HG02981 (cell line): Measurements from ENCODE around the gene CHKB.
A peak's percentile ranks its signal among the peaks of the same experiment; 100 is the strongest.

ENCODE experiments used
- ATAC-seq: cut with Tn5 transposase; IDR thresholded peaks from one replicate; pipeline ENCODE4 v1.9.1; 2021; ENCODE audit warnings: mild to moderate bottlenecking, moderate library complexity; ENCODE audit not compliant: unreplicated experiment

The CHKB gene

DNA sequence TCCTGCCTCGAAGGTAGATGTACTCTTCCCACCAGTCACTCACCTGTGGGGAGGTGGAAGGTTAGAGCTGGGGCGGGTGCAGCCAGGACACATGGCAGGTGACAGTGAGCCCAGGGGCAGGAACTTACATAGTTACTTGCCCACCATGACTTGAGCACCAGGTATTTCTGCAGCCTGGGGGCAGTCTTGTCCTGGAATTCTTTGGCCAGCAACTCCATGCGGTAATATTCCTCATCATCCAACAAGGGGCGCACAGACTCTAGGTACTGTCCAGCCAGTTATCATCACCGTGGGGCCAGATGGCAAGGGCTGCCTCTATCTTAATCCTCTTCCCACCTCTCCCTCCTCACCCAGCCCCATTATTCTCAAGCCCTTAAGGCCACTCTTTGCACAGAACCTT, 6.6 kb downstream of the CHKB start:
- no peak for ATAC-seq

DNA sequence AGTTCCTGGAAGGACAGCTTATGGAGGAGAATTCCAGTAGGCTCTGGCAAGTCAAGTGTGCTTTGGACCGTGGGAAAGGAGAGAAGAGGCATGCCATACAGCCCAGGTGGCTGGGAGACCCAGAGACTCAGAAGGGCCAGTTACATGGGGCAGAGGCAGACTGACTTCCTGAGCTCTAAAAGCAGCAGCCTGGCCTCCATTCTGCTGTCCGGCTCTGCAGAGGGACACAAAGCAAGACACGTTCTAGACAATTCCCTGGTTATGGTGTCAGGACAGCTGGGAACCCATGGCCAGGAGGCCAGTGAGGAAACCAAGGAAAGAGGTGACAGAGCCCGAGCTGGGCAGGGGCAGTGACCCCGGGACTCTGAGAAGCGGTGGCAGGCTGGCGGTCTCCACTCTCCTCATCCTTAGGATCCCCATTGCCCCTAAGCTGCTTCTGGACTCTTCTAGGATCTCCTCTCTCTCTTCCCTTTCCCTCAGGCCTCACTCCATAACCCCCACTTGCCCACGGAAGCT, 7.2 kb downstream of the CHKB start:
- no peak for ATAC-seq

DNA sequence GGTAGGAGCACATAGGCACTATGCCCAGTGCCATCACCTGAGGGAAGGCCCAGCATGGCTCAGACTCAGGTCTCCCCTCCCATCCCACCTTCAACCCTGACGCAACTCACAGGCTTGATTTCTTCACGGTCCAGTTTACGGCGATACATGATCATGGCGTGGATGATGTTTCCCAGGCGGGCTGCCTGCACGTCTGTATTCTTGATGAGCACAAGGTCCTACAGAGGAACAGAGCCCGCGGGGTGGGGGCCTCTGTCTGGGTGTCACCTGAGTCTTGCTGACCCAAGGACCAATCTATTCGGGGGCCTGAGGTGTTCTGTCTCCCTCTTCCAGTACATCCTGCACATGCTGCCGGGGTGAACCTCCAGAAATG, 8.3 kb downstream of the CHKB start:
- ATAC-seq, result no peak

DNA sequence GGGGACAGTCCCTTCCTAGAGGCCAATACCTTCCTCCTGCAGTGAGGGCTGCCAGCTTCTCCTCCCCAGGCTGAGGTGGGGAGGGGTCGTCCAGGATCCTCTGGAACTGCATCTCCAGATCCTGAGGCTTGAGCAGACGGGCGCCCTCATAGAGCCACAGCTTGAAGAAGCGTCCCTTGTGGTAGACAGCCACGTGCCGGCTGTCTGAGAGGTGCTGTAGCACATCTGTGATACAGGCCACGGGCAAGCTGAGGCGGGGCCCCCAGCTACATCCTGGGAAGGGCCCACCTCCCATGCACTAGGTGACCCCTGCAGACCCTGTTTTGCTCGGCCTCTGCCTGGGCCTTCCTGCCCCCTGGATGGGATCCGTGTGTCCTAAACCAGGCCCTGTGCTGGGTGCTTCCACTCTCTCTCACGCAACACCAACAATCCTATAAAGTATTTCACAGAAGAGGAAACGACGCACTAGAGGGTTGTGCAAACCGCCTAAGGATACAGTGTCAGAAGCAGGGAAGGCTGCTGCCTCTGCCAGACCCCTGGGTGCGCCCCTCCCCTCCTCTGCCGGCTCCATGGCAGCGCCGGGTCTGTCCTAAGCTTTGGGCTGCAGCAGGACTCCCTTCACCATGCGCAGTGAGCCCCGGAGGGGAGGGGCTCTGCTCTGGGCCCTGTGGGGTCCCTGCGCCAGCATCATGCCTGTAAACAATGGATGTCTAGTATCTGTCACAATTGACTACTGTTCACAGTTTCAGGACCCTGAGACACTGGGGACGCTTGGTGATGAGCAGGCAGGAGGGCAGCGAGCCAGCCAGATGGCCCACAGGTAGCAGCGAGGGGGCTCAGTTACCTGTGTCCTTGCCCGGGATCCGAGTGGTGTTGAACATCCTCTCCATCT, 8.9 kb downstream of the CHKB start:
- no peak for ATAC-seq

DNA sequence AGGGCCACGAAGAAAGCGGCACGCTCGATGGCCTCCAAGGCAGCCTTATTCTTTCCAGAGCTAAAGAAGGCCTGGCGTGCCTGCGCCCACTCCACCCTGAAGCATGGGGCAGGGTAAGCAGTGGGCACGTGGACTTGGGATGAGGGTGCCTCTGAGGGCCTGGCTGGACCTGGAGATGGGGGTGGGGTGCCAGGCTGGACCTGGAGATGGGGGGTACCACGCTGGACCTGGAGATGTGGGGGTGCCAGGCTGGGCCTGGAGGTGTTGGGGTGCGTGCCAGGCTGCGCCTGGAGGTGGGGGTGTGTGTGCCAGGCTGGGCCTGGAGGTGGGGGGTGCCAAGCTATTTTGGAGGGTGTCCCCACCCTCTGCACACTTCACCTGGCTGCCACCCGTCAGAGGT, 9.7 kb downstream of the CHKB start:
- no peak for ATAC-seq

DNA sequence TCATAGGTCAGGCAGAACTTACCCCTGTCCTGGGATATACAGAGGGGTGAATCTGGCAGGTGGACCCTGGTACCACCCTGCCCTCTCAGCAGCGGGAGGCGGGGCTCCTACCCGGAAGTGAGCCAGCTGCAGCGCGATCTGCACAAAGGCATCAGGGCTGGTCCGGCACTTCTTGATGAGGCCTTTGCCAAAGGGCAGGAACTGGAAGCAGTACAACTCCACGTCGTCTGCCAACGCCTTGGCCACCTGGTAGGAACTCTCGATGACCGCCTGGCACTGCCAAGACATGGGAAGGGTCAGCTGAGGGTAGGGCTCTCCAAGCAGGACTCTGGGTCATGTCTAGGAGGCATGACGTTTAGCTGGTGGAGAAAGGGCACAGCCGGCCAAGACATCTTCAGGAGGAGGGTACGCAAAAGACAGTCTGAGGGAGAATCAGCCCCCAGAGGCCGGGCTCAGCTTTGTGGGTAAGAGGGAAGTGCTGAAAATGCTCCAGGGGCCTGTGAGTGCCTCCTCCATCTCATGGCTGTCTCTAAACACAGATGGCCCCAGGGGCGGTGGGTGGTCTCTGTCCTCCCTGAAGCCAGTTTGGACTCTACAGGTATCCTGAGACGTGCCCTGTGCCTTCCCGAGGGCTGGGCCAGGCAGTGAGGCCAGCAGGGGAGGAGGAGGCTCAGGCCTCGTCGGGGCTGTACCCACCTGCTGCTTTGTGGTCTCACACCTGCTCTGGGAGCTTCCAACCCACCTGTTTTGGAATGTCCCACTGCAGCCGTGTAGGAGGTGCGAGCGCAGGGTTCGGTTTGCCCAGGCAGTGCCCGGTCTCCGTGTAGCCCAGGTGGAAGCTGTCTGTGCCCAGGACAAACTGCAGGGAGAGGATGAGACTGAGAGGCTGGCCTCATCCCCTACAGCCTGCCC, 11.1 kb downstream of the CHKB start:
- ATAC-seq, result no peak

DNA sequence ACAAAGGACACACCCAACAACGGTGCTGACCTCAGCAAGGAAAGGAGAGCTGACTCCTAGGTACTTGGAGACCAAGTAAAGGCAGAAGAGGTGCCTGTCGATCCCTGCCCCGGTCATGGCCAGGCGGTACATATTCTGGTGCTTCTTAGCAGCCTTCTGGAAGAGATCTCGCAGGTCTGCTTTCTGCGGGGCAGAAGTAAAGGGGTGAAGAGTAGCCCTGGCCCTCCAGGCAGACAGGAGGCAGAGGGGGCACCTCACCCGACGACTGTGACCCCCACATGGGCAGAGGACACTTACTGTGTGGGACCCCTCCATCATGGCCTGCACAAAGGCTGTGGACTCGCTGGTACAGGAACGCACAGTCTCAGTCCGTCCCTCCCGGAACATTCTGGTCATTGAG, 11.8 kb downstream of the CHKB start:
- ATAC-seq, result no peak

DNA sequence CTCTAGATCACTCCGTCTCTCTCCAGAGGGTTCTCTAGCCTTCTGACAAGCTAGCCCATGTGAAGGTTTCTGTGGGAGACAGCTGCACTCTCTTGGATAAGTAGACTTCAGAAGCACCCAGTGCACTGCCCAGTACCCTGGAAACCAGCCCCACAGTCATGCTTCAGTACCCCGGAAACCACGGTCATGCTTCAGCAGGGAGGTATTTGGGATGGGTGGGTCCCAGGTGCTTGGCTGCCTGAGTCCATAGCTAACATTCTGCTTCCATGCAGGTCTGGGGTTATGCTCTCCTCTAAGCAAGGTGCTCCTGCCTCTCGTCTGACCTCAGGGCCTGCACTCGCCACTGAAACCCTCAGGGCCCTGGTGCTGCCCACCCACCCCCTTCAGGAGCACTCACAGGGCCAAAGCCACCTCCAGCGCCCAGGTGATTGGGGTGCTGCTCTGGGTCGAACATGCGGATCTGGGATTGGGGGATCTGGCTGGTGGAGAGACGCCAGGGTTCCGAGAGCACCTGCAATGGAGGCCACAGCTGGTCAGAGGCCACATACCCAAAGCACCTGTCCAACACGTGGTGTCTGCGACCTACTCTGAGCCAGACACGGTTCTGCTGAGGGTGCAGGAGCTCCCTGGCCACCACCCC, 12.6 kb downstream of the CHKB start:
- ATAC-seq, result no peak

DNA sequence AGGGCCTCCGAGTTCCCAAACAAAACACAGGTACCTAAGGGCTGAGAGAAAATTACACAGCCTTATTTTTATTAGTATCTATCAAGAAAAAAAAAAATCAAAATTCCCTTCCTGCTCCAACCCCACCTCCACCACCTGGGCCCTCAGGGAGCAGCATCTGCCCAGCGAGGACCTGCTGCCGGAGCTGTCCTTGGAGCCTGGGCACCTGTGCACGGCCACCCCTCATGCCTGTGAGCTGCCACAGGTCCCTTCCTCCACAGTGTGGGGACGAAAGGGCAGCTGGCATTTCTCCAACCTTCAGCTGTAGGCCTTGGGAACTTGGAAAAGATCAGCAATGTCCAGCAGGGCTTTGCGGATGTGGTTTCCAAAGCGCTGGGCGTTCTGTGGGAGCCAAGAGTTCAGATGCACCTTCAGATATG, 13.6 kb downstream of the CHKB start:
- no peak for ATAC-seq

DNA sequence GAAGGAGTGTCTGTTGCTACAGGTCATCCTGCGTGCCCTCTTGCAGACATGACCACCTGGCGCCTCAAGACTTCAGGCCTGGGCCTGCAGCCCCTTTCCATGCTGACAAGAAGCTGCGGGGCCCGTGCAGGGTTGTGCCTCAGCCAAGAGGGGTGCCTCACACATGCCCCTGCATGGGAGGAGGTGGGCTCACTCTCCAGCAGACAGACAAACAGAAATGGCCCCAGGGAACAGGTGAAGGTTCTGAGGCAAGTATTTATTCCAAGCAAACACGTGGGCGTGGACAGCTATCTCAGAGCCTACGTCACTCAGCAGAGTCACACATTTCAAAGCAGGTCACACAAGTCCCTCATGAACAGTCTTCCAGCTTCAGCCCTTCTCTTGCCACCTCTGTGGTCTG, 14.0 kb downstream of the CHKB start:
- ATAC-seq, result no peak

DNA sequence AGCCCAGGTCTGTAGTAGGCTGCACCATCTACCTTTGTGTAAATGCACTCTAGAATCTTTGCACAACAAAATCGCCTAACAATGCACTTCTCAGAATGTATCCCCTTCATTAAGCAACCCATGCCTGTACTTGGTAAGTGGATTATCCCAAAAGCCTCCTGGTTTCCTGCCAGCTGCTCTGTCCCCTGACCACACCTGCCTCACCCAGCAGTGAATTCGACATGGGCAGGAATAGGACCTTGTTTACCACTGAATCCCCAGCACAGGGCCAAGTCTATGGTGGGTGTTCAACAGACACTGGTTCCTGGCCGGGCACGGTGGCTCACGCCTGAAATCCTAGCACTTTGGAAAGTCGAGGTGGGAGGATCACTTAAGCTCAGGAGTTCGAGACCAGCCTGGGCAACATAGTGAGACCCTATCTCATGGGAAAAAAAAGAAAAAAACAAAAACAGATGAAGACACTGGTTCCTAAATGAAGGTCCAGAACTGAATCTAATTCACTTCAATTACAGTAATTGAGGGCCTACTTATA, 14.9 kb downstream of the CHKB start:
- ATAC-seq, result no peak

DNA sequence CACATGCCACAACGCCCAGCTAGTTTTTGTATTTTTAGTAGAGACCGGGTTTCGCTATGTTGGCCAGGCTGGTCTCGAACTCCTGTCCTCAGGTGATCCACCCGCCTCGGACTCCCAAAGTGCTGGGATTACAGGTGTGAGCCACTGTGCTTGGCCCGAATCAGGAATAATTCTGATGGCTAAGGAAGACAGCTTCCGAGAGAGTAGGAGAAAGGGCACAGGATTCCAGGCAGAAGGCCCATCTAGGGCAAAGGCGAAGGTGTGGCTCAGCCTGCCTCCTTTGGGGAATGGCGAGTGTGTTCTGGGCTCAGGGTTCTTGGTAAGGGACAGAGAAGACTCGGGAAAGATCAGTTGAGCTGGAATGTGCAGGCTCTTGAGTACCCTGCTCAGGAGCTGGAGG, 18.4 kb downstream of the CHKB start:
- ATAC-seq, result no peak

DNA sequence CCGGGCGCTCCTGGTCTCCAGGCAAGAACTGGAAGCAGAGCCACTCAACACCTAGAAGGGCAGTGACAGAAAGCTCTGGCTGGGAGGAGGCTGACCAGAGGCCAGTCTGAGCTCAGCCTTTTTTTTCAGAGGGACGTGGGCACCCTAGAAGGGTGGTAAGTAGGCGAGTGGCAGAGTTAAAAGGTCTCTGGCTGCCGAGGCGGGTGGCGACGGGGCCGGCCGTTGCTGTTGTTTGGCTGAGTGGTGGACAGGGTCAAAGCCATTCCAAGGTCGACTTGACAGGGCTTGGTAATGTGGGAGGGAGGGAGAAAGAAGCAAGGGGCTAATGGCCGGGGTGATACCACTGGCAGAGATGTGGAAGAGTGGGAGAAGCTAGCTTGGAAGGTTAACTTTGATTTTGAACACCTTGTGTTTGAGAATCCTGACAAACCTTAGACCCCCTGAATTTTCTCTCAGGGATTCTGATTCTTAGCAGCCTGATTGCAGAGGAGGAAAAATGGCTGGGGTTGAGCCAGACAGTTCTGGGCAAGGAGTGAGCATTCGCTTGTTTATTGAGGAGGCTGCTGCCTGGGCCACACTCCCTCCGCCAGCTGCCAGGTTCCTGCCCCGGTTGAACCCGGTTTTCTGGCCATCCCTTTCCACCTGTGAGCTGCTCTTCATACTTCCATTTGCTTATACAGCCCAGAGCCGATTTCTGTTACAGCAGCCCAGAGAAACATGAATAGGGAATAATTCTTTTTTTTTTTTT, 19.1 kb downstream of the CHKB start:
- no peak for ATAC-seq

DNA sequence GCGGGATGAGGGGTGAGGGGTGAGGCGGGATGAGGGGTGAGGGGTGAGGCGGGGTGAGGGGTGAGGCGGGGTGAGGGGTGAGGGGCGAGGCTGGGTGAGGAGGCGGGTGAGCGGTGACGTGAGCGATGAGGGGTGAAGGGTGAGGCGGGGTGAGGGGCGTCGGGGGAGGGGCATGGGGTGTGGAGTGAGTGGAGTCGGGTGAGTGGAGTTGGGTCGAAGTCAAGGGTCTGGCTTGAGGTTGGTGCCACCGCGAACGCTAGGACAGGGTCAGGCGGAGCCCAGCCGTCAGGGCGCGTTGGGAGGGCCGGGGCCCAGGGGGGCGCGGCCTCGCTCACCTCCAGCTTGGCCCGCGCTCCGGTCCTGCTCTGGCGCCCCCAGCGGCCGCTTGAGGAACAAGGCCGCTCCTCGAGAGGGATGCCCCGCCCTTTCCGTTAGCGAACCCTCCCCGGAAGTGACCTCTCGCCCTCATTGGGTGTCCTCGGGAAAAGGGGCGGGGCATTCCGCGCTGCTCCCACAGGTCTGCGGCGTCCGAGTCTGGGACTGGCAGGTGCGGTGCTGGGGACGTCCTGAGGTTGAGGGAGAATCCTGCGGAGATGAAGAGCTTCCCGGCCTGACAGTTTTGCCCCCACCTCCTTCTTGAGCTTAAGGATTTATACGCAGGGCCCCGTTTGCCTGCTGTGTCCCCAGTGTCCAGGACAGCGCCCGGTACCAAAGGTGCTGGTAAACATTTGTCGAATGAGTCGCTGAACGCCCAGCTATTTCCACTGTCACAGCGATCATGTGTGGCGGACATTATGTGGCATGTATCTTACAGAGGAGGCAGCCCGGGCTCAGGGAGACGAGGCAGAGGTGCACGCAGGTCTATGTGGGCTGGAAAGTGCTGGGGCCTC, 19.9 kb downstream of the CHKB start, which contains the start of gene SYCE3:
Gene SYCE3, minus strand, starts transcription at position 397 of the 890 bp plus-strand sequence. CDS start 6,514 bp downstream, outside the sequence.
- ATAC-seq, result peak; percentile 83

DNA sequence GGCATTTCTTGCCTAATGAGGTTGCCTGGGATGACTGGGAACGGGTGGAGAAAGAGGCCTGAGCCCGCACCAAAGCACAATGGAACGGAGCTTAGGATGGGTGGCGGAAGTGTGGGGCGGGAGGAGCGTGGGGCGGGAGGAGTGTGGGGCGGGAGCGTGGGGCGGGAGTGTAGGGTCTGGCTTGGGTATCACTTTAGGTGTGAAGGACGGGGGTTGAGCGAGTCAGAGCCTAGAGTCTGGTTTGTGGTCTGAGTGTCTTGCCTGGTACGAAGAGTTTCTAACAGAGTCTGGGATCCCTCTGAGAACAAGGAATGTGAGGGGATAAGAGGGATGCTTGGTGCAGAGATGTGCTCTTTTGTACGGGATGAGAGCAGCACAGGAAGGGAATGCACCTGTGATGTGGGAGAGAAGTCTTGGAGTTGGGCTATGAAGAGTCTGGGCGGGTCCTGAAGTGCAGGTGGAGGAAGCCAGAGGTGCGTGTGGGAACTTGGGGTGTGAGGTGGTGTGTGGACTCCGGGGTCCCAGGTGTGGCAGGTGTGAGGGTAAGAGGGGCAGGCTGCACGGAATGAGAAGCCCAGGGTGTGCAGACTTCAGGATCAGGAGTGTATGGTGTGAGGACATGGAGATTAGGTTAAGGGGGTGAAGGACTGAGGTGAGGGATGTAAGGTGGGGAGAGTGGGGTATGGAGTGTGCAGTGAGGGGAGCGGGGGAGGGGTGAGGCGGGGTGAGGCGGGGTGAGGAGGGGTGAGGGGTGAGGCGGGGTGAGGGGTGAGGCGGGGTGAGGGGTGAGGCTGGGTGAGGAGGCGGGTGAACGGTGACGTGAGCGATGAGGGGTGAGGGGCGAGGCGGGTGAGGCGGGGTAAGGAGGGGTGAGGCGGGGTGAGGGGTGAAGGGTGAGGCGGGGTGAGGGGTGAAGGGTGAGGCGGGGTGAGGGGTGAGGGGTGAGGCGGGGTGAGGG, 21.0 kb downstream of the CHKB start:
- ATAC-seq, result no peak

DNA sequence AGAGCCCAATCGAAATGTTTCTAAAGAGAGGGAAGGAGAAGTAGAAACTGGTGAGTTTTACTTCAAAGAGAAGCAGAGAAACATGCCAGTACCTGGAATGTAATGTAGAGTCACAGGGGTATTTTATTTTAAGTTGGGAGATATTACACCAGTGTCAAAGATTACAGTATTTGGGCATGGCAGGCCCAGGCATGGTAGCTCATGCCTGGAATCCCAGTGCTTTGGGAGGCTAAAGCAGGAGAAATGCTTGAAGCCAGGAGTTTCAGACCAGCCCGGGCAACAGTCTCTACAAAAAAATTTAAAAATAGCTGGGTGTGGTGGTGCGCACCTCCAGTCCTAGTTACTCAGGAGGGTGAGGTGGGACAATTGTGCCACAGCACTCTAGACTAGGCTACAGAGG, 22.6 kb downstream of the CHKB start:
- ATAC-seq, result no peak

DNA sequence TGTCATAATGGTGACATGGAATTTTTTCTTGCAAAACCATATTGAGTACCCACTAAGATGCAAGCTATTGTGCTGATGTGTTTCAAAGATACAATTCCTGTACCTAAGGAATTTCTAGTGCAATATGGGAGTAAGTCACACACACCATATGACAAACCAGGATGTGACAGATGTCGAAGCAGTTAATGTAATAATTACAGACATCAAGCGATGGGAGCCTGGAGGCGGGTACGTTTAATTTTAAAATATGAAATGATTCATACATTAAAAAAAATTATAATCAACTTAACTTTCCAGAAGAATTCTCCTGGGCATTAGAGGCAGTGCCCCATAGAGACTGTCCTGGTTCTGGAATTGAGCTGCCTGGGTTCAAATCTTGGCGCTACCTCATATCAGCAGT, 25.9 kb downstream of the CHKB start:
- no peak for ATAC-seq

DNA sequence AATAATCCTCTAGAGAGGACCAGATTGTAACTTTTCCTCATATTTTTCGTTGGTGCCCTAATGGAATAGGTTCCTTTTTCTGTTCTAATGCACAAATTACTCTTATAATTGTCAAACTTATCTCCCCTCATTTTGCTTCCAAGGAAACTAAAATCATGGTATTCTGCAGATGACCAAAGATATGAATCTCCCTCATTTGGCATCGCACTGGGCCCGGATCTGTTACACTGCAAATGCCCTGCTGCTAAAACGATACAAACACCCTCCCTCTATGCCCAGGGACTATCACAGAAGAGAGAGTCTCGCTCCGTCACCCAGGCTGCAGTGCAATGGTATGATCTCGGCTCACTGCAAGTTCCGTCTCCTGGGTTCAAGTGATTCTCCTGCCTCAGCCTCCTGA, 29.3 kb downstream of the CHKB start:
- no peak for ATAC-seq
